A549 (cell line): ENCODE results near the gene TIMMDC1.

Experiments used
- CHD4 ChIP-seq: fragments of 200-600 bp; sonication (generic); IDR thresholded peaks from 2 replicates; pipeline ENCODE4 v1.6.1; 2016; ENCODE audit warnings: antibody characterized with exemption, mild to moderate bottlenecking, borderline replicate concordance
- EP300 ChIP-seq, 2 experiments: fragments of >200 bp; sonication (Bioruptor Twin); formaldehyde crosslinking; IDR thresholded peaks; 2 replicates in 1 of 2; 3 replicates in 1 of 2; pipeline ENCODE4 v1.6.1; 2016 to 2017
- JUN ChIP-seq, 2 experiments: fragments of >200 bp; sonication (Bioruptor Twin); formaldehyde crosslinking; IDR thresholded peaks; 2 replicates in 1 of 2; 3 replicates in 1 of 2; pipeline ENCODE4 v1.6.1; 2016 to 2017
- MAX ChIP-seq: IDR thresholded peaks from 2 replicates; pipeline ENCODE4 v1.6.1; 2012
- MYC ChIP-seq: IDR thresholded peaks from 2 replicates; pipeline ENCODE4 v1.6.1; 2012; ENCODE audit warnings: mild to moderate bottlenecking, inconsistent platforms, low read length, improper control_type of control experiment, borderline replicate concordance
- POLR2A ChIP-seq: IDR thresholded peaks from 2 replicates; pipeline ENCODE4 v1.6.1; 2012; ENCODE audit warnings: mild to moderate bottlenecking, low read length
- POLR2AphosphoS2 ChIP-seq: conservative IDR thresholded peaks from 2 replicates; pipeline ENCODE4 v1.6.1; 2012; ENCODE audit warnings: low read length, improper control_type of control experiment, inconsistent platforms
- RAD21 ChIP-seq, 2 experiments: fragments of >200 bp in 1 of 2; sonication (Bioruptor Twin) in 1 of 2; formaldehyde crosslinking in 1 of 2; IDR thresholded peaks in 1 of 2; conservative IDR thresholded peaks in 1 of 2; 2 replicates in 1 of 2; 3 replicates in 1 of 2; pipeline ENCODE4 v1.6.1; 2012 to 2018; ENCODE audit warnings: inconsistent platforms in 1 of 2
- RNF2 ChIP-seq: fragments of 200-600 bp; sonication (generic); IDR thresholded peaks from 2 replicates; pipeline ENCODE4 v1.6.1; 2016; ENCODE audit warnings: low read depth, mild to moderate bottlenecking, antibody characterized with exemption, moderate library complexity, borderline replicate concordance
- SMC3 ChIP-seq: fragments of >200 bp; sonication (Bioruptor Twin); formaldehyde crosslinking; IDR thresholded peaks from 3 replicates; pipeline ENCODE4 v1.6.1; 2018; ENCODE audit warnings: inconsistent platforms
- ZNF302 ChIP-seq: fragments of 250-450 bp; sonication (Bioruptor Pico); IDR thresholded peaks from 2 replicates; pipeline ENCODE4 v1.9.0; 2021; ENCODE audit warnings: inconsistent platforms, mild to moderate bottlenecking, moderate library complexity
- TF ChIP-seq, protein P1 (sequence below): fragments of >200 bp; sonication (Bioruptor Twin); formaldehyde crosslinking; IDR thresholded peaks from 3 replicates; pipeline ENCODE4 v1.5.1; 2016
- TF ChIP-seq, protein P2 (sequence below): fragments of 450-650 bp; IDR thresholded peaks from 2 replicates; pipeline ENCODE4 v1.6.1; 2014; ENCODE audit warnings: antibody characterized with exemption

GRCh38 chr3:119536757-119537156 lies 38.4 kb downstream of the TIMMDC1 start:
- no peak for TF ChIP-seq SMC3
- TF ChIP-seq, protein P1, sequence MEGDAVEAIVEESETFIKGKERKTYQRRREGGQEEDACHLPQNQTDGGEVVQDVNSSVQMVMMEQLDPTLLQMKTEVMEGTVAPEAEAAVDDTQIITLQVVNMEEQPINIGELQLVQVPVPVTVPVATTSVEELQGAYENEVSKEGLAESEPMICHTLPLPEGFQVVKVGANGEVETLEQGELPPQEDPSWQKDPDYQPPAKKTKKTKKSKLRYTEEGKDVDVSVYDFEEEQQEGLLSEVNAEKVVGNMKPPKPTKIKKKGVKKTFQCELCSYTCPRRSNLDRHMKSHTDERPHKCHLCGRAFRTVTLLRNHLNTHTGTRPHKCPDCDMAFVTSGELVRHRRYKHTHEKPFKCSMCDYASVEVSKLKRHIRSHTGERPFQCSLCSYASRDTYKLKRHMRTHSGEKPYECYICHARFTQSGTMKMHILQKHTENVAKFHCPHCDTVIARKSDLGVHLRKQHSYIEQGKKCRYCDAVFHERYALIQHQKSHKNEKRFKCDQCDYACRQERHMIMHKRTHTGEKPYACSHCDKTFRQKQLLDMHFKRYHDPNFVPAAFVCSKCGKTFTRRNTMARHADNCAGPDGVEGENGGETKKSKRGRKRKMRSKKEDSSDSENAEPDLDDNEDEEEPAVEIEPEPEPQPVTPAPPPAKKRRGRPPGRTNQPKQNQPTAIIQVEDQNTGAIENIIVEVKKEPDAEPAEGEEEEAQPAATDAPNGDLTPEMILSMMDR, result no peak
- TF ChIP-seq ZNF302 (CRISPR knock-in tag), result no peak
- TF ChIP-seq EP300 (IDR thresholded peaks at IDR 0.05), result no peak
- no peak for TF ChIP-seq POLR2A
- no peak for TF ChIP-seq MYC
- TF ChIP-seq POLR2AphosphoS2, result no peak
- TF ChIP-seq RAD21 (conservative IDR thresholded peaks at IDR 0.05 in 1 of 2, IDR thresholded peaks at IDR 0.05 in 1 of 2), result no peak
- TF ChIP-seq MAX, result no peak
- TF ChIP-seq JUN (IDR thresholded peaks at IDR 0.05), result no peak
- no peak for TF ChIP-seq RNF2
- TF ChIP-seq, protein P2, sequence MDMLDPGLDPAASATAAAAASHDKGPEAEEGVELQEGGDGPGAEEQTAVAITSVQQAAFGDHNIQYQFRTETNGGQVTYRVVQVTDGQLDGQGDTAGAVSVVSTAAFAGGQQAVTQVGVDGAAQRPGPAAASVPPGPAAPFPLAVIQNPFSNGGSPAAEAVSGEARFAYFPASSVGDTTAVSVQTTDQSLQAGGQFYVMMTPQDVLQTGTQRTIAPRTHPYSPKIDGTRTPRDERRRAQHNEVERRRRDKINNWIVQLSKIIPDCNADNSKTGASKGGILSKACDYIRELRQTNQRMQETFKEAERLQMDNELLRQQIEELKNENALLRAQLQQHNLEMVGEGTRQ, result no peak
- no peak for TF ChIP-seq CHD4
